HG02885 (cell line): Measurements from ENCODE around the gene RPL18A.

ENCODE experiments used
- ATAC-seq: cut with Tn5 transposase; IDR thresholded peaks from one replicate; pipeline ENCODE4 v1.9.1; 2021; ENCODE audit warnings: mild to moderate bottlenecking; ENCODE audit not compliant: unreplicated experiment, poor library complexity

The RPL18A gene

GRCh38 chr19:17889609-17890214 lies 30.0 kb downstream of the RPL18A start:
- ATAC-seq: no peak

DNA sequence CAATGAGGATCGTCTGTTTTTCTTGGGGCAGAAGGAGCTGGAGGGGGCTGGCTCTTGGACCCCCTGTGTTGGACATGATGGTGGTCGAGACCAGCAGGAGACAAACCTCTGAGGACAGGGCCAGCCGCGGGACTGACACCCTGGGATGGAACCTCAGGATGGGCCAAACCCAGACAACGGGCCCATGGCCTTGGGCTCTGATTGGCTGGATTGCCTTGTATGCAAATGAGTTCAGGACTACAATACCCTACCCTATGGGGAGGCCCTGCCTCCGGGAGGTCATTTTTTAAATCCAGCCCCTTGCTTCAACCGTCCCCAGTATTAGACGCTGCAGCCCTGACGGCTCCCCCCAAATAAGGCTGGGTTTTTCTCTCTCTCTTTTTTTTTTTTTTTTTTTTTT lies 34.1 kb downstream of the RPL18A start:
- ATAC-seq: no peak

DNA sequence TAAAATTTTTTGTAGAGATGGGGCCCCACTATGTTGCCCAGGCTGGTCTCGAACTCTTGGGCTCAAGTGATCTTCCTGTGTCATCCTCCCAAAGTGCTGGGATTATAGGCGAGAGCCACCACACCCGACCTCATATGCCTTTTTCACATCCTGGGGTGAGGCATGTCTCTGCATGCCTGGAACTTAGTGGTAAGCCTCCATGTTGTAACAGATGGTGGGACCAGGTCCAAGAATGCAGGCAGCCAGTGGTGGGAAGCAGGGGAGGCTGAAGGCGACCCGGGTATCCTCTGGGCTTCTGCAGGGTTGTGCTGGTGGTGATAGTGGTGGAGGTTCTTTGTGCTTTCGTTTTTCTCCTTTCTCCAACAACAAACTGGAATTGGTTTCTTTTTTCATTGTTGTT lies 43.0 kb downstream of the RPL18A start:
- no peak for ATAC-seq

DNA sequence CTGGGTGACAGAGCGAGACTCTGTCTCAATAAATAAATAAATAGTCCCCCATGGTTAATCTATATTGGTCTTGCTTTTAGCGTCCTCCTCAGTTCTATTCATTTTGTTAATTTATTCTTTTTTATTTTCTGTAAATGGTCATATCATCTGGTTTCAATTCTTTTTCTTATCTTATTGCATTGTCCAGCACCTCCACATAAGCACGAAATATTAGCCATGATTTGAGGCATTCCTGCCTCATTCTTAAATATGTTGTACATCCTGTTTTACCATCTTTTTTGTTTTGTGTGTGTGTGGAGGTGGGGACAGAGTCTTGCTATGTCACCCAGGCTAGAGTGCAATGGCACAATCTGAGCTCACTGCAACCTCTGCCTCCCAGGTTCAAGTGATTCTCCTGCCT lies 48.5 kb downstream of the RPL18A start:
- ATAC-seq: no peak

- no peak for ATAC-seq
These were observed 49.5 kb downstream of the RPL18A start for GRCh38 chr19:17909003-17909732.

GRCh38 chr19:17910791-17911360 lies 51.2 kb downstream of the RPL18A start:
- no peak for ATAC-seq
